ENCODE data around the gene DBH.
A peak's percentile ranks its signal among the peaks of the same experiment; 100 is the strongest.

DBH gene

GRCh38 chr9:133703591-133704399 lies 67.6 kb downstream of the DBH start:
- peak; percentile 24 for DNase-seq

DNA sequence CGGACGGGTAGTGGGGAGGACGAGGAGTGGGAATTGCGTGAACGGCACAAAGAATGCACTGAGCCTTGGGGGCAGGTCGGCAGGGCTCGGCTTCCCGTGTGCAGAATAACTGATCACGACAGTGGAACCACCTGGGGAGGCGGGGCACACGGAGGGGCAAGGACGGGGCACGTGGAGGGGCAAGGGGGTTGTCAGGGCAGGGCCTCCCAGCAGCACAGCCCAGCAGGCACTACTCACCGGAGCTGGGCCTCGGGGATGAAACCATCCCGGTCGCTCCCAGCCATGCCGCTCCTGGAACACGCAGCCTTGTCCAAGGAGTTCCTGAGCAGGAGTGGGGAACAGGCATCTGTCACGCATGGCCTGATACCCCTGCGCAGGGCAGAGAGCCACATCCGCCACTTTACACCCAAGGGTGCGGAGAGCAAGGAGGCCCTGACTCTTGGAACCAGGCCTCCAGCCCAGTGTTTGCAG lies 68.6 kb downstream of the DBH start:
- DNase-seq = peak; percentile 11

DNA sequence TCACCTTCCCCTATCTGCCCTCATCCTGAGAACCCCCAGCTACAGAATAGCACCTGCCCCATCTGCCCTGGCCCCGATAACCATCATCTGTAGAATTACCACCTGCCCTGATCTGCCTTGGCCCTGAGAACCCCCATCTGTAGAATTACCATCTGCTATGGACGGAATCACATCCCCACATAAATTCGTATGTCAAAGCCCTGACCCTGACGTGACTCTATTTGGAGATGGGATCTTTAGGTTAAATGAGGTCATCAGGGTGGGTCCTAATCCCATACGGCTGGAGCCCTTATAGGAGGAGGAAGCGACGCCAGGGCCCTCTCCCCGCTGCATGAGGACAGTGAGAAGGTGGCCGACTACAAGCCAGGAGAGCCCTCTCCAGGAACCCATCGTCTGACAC lies 69.4 kb downstream of the DBH start:
- peak; percentile 13 for DNase-seq

DNA sequence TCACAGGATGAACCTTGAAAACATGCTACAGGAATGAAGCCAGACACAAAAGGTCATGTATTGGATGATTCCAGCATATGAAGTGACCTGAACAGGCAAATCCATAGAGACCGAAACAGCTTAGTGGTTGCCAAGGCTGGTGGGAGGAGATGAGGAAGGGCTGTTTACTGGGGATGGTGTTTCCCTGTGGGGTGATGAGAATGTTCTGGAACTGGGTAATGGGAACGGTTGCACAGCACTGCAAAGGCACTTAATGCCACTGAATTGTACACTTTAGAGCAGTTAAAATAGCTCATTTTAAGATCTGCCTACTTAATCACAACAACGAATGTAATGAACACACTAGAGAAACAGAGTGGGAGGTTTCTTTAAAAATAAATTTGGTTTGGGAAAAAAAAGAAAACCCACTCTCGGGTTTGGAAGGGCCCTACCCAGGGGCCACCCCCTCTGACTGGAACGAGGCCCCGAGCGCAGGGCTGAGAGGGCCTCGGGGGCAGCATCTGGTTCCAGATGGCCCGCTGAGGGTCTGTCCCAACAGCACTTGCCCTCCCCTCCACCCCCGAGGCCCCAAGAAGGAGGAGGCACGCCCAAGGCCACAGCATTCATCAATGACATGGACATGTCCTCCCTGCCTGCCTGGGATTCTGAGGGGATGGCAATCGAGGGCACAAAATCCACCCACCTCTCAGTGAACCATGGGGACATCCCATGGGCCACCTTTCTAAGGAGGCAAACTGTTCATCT lies 70.3 kb downstream of the DBH start:
- DNase-seq = peak; percentile 23

GRCh38 chr9:133707065-133707762 lies 71.1 kb downstream of the DBH start:
- peak; percentile 60 for DNase-seq

GRCh38 chr9:133707763-133708245 lies 71.6 kb downstream of the DBH start:
- peak; percentile 16 for DNase-seq

DNA sequence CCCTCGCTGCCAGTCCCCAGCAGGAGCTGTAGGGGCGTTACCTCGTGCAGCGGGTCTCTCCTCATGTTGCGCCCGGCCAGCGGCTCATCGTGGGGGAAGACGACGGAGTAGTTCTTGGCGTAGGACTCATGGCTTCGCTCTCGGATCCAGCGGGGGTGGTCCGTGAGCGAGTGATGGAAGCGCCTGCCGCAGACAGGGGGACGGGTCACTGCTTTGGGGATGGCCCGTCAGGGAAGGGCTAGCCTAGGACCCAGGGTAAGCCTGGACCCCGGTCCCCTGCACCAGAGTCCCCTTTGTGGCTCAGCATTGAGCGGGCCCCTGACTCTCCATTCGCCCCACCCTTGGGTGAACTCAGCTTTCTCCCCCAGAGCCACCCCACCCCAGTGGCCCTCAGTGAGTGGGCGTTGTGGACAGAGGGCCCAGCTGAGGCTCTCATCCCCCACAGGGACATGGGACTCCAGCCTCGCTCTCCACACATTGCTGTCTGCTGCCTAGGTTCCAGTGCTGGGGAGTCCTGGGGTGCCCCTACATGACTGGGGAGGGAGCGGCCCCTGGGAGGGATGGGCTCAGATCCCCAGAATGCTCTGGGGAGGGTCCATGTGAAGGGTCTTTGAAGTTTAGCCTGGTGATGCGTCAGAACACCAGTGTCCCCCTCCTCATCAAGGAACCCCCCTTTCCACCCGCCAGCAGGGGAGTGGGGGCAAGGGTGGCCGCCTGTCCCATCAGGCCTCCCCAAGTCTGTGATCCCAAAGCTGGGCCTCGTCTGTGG lies 72.3 kb downstream of the DBH start:
- peak; percentile 15 for DNase-seq

Data from right hindlimb (tissue), 1 donor.